ENCODE data around the gene UCN2. TPM values are rescaled to one million over a fixed set of nuclear protein-coding genes. Genes with fewer than 3 reads are reported as not detected.
"Not testable (repeated sequence)": the region's sequence is repeated elsewhere in the genome, so short reads cannot be mapped to it uniquely, and the experiment has no call there.

UCN2 gene
- total RNA-seq, 1 donor from 2014 or later: 1.4 TPM

DNA sequence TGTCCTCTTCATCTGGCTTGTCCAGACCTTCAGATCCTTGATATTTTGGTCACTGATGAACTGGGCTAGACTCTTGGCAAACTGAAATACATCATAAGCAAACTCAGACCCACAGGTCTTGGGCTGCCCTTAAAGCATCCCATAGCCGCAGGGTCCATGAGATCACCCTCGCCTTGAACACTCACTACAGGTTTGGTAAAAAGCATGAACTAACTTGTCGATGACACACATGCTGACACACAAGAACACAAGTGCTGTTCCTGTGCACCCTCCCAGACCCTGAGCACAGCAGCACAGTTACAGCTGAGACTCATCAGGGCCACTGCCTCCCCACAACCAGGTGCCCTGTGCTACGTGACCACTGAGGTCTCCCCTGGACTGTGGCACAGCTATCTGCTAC is 28.0 kb downstream of the UCN2 start:
- no peak overlapping the region for H3K4me3 Mint-ChIP-seq (ENCODE audit: low read depth)
- no peak for DNase-seq (ENCODE audit: low spot score, unreplicated experiment)
- no peaks in the 10 kb centered on the region for H3K9me3 Mint-ChIP-seq (ENCODE audit: low read depth)
- peaks cover 14% of the 10 kb centered on the region for H3K36me3 Mint-ChIP-seq (ENCODE audit: insufficient read depth)
- no peaks in the 10 kb centered on the region for H3K27me3 Mint-ChIP-seq
- H3K27ac Mint-ChIP-seq: no peak overlapping the region
- no peaks in the 10 kb centered on the region for H3K4me1 Mint-ChIP-seq (ENCODE audit: low read depth)
- TF ChIP-seq, protein P1, sequence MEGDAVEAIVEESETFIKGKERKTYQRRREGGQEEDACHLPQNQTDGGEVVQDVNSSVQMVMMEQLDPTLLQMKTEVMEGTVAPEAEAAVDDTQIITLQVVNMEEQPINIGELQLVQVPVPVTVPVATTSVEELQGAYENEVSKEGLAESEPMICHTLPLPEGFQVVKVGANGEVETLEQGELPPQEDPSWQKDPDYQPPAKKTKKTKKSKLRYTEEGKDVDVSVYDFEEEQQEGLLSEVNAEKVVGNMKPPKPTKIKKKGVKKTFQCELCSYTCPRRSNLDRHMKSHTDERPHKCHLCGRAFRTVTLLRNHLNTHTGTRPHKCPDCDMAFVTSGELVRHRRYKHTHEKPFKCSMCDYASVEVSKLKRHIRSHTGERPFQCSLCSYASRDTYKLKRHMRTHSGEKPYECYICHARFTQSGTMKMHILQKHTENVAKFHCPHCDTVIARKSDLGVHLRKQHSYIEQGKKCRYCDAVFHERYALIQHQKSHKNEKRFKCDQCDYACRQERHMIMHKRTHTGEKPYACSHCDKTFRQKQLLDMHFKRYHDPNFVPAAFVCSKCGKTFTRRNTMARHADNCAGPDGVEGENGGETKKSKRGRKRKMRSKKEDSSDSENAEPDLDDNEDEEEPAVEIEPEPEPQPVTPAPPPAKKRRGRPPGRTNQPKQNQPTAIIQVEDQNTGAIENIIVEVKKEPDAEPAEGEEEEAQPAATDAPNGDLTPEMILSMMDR (IDR thresholded peaks at IDR 0.05; ENCODE audit: unreplicated experiment): no peak

DNA sequence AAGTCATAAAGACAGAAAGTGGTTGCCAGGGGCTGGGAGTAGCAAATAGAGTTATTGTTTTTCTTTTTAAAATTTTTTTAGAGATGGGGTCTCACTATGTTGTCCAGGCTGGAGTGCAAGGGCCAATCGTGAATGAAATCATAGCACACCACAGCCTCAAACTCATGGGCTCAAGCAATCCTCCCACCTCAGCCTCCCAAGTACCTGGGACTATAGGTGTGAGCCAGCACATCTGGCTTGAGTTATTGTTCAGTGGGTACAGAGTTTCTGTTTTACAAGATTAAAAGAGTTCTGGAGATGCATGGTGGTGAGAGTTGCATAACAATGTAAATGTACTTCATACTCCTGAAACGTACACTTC is 30.6 kb downstream of the UCN2 start:
- no peak overlapping the region for H3K4me3 Mint-ChIP-seq (ENCODE audit: low read depth)
- H3K27ac Mint-ChIP-seq: no peak overlapping the region
- no peaks in the 10 kb centered on the region for H3K9me3 Mint-ChIP-seq (ENCODE audit: low read depth)
- peaks cover 18% of the 10 kb centered on the region for H3K36me3 Mint-ChIP-seq (ENCODE audit: insufficient read depth)
- DNase-seq (ENCODE audit: low spot score, unreplicated experiment): no peak
- TF ChIP-seq, protein P1 (IDR thresholded peaks at IDR 0.05; ENCODE audit: unreplicated experiment): no peak
- no peaks in the 10 kb centered on the region for H3K27me3 Mint-ChIP-seq
- H3K4me1 Mint-ChIP-seq (ENCODE audit: low read depth): no peaks in the 10 kb centered on the region

DNA sequence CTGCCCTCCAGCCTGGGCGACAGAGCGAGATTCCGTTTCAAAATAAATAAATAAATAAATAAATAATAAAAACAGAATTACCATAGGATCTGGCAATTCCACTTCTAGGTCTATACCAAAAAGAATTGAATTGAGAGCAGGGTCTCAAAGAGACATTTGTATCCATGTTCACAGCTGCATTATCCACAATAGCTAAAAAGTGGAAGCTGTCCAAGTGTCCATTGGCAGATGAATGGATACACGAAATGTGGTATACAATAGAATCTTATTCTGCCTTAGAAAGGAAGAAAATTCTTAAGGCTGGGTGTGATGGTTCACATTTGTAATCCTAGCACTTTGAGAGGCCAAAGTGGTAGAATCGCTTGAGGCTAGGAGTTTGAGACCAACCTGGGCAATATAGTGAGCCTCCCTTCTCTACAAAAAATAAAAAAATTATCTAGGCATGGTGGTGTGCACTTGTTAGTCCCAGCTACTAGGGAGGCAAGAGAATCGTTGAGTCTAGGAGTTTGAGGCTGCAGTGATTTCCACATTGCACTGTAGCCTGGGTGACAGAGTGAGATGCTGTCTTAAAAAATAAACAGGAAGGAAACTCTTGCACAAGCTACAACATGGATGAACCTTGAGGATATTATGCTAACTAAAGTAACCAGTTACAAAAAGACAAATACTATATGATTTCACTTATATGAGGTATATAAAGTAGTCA is 31.2 kb downstream of the UCN2 start:
- no peaks in the 10 kb centered on the region for H3K9me3 Mint-ChIP-seq (ENCODE audit: low read depth)
- H3K36me3 Mint-ChIP-seq (ENCODE audit: insufficient read depth): peaks cover 18% of the 10 kb centered on the region
- TF ChIP-seq, protein P1 (IDR thresholded peaks at IDR 0.05; ENCODE audit: unreplicated experiment): no peak
- no peaks in the 10 kb centered on the region for H3K27me3 Mint-ChIP-seq
- H3K27ac Mint-ChIP-seq: no peak overlapping the region
- no peak for DNase-seq (ENCODE audit: low spot score, unreplicated experiment)
- no peak overlapping the region for H3K4me3 Mint-ChIP-seq (ENCODE audit: low read depth)
- H3K4me1 Mint-ChIP-seq (ENCODE audit: low read depth): no peaks in the 10 kb centered on the region

DNA sequence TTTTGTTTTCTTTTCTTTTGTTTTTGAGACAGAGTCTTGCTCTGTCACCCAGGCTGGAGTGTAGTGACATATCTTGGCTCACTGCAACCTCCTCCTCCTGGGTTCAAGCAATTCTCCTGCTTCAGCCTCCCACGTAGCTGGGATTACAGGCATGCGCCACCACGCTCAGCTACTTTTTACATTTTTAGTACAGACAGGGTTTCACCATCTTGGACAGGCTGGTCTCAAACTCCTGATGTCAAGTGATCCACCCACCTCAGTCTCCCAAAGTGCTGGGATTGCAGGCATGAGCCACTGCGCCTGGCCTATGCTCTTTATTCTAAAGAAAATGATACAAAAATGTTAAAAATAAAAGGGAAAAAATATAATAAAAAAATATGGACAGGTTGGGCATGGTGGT is 32.9 kb downstream of the UCN2 start:
- not testable (repeated sequence) for H3K27me3 Mint-ChIP-seq; H3K4me3 Mint-ChIP-seq (ENCODE audit: low read depth); H3K4me1 Mint-ChIP-seq (ENCODE audit: low read depth); H3K27ac Mint-ChIP-seq; H3K9me3 Mint-ChIP-seq (ENCODE audit: low read depth); DNase-seq (ENCODE audit: low spot score, unreplicated experiment)
- peaks cover 20% of the 10 kb centered on the region for H3K36me3 Mint-ChIP-seq (ENCODE audit: insufficient read depth)

DNA sequence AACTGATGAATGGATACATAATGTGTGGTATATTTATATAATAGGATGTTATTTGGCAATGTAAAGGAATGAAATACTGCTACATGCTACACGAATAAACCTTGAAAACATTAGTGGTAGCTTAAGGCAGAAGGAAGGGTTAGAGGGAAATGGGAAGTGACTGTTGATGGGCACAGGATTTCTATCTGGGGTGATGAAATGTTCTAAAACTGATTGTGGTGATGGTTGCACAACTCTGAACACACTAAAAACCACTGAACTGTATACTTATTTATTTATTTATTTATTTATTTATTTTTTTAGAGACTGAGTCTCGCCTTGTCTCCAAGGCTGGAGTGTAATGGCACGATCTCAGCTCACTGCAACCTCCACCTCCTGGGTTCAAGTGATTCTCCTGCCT is 34.8 kb downstream of the UCN2 start:
- Mint-ChIP-seq H3K4me3 (ENCODE audit: low read depth) (no peak overlapping the region), H3K36me3 (ENCODE audit: insufficient read depth) (peaks cover 17% of the 10 kb centered on the region), H3K27ac (no peak overlapping the region), H3K27me3 (no peaks in the 10 kb centered on the region), H3K9me3 (ENCODE audit: low read depth) (no peaks in the 10 kb centered on the region), H3K4me1 (ENCODE audit: low read depth) (no peaks in the 10 kb centered on the region)
- no peak for DNase-seq (ENCODE audit: low spot score, unreplicated experiment)
- TF ChIP-seq, protein P1 (IDR thresholded peaks at IDR 0.05; ENCODE audit: unreplicated experiment): no peak

DNA sequence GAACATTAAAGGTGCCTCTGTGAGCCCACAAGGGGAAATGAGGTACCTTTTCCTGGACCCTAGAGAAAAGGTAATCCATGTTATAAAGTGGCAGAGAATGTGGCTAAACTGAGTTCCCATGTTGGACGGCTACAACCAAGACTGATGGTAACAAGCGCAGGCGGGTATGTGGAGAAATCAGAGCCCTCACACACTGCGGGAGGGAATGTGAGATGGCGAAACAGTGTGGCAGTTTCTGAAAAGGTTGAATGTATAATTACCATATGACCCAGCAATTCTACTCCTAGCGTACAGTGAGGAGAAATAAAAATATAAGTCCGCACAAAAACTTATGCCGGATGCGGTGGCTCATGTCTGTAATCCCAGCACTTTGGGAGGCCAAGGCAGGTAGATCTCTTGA is 35.5 kb downstream of the UCN2 start:
- DNase-seq (ENCODE audit: low spot score, unreplicated experiment): no peak
- TF ChIP-seq, protein P1 (IDR thresholded peaks at IDR 0.05; ENCODE audit: unreplicated experiment): no peak
- Mint-ChIP-seq H3K36me3 (ENCODE audit: insufficient read depth) (peaks cover 17% of the 10 kb centered on the region), H3K4me1 (ENCODE audit: low read depth) (no peaks in the 10 kb centered on the region), H3K4me3 (ENCODE audit: low read depth) (no peak overlapping the region), H3K27me3 (no peaks in the 10 kb centered on the region), H3K27ac (no peak overlapping the region), H3K9me3 (ENCODE audit: low read depth) (no peaks in the 10 kb centered on the region)
